Measurements from ENCODE around the gene S100A6. TPM values are rescaled to one million over a fixed set of nuclear protein-coding genes. Genes with fewer than 3 reads are reported as not detected.

S100A6 gene
- total RNA-seq, 1 experiment from 2014 or later = 1,539 TPM

DNA sequence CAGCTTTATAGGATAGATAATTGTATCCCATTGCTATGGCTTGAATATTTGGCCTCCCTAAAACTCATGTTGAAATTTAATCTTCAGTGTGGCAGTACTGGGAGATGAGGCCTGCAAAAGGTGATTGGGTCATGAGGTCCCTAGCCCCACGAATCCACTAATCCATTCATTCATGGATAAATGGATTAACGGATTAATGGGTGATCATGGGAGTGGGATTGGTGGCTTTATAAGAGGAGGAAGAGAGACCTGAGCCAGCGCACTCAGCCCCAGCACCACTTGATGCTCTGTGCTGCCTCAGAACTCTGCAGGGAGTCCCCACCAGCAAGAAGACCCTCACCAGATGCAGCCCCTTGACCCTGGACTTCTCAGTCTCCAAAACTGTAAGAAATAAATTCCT is 32.0 kb downstream of the S100A6 start:
- no peak for DNase-seq (ENCODE audit: low read depth)

- DNase-seq (ENCODE audit: low read depth) = peak; percentile 13
Measured at GRCh38 chr1:153498746-153499145, 37.0 kb downstream of the S100A6 start.

DNA sequence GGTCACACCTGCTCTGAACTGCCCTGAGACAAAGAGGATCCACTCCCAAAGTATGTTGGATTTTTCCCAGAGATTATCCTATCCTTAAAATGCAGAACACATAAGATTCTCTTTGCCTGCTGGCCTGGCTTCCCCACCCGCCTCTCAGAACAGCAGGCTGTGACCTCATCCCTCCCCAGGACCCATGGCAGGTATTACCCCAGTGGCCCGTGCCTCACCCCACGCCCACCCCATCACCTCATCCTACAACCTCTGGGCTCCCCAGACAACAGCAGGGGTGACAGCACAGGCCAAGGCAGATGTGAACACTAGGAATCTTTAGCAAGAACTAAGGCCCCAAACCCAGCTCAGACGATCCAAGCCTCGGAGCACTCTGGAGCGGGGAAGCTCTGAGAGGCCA is 40.3 kb downstream of the S100A6 start:
- no peak for DNase-seq (ENCODE audit: low read depth)

GRCh38 chr1:153494976-153495535 is 40.7 kb downstream of the S100A6 start:
- peak; percentile 47 for DNase-seq (ENCODE audit: low read depth)

DNA sequence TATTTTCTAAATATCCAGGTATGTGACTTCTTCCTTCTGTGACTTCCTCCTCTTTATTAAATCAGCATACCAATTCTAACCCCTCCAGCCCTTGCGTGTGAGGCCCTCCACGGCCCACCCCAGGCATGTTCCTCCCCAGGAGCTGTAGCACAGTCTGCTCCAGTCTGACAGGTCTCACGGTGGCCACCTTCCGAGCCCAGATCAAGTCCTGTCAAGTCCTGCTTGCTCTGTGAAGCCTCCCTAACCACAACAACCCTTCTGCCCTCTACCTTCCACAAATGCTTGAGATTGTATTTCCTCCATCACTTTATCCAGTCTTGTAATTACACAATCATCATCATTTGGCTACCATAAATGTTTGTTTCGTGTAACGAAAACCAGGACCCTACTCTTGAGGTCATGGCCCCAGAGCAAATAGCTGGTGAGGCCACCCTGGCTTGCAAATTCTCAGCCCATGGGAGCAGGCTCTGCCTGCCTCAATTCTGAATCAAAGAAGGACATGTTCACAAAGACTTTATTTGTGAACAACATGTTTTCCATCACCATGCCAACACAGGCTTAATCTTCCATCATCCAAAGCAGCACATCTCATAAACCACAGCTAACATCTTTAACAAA is 42.3 kb downstream of the S100A6 start:
- no peak for DNase-seq (ENCODE audit: low read depth)

DNA sequence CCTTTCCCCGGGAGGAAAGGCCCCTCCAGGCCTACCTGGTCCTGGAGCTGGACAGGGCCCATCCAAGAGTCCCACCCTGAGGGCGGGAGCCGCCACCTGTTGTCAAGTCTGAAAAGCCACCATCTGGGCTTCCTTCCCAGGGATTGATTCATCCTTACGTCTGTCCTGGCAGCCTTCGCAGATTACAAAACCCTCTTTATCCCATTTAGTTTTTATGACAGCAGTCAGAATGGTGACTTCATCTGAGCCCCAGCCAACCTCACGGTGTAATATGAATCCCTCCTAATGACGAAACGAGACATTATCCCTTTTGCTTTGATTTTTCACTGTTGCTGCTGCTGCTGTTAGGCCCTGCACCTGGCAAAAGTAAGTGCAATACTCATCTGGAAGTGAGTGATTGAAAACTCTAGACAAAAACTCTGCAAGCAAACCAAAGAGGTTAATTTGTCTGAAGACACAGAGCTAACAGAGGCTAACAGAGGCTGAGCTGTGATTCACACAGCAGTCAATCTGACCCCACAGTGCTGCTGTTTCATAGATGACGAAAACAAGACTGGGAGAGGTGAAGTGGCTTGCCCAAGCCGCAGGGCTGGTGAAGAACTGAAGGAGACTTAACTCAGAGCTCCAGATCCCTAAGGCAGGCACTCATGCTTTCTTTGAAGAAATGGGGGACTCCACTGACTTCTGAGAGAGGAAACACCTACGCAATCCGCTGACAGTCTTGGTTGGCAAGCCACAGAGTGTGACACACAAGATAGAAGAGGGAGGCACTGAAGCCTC is 45.3 kb downstream of the S100A6 start:
- DNase-seq (ENCODE audit: low read depth) = peak; percentile 91

- peak; percentile 47 for DNase-seq (ENCODE audit: low read depth)
Measured at GRCh38 chr1:153488731-153489130, 47.1 kb downstream of the S100A6 start.

GRCh38 chr1:153487707-153488106 is 48.1 kb downstream of the S100A6 start:
- DNase-seq (ENCODE audit: low read depth) = no peak

DNA sequence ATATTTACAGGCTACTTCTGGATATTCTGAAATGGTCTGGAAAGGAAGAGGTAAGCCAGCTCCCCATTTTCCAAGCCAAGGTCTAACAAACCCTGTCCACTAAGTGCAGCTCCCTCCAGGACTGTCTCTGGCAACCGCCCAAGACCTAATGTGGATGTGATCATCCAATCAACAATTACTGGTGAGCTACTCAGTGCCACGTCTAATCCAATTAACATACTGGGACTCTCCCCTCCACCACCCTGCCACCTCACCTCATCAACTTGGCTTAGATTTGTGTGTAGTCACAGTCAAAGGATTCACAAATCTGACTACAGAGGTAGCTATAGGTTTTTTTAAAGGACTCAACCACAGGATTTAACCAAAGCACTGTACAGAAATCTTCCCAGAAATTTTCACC is 49.9 kb downstream of the S100A6 start:
- peak; percentile 39 for DNase-seq (ENCODE audit: low read depth)

Other genes starting within 250 kb of the S100A6 start
- not detected in 2 replicates for gene PGLYRP3, start 223.0 kb downstream of the S100A6 start, total RNA-seq (2014; rRNA removed; shearing (Covaris generic))
- gene PGLYRP4, start 187.2 kb downstream of the S100A6 start, total RNA-seq (2014; rRNA removed; shearing (Covaris generic)) = not detected in 2 replicates
- gene S100A9, start 178.1 kb downstream of the S100A6 start, total RNA-seq (2014; rRNA removed; shearing (Covaris generic)) = 1.1 and 2.4 TPM in 2 replicates
- not detected in 2 replicates for gene S100A12, start 160.4 kb downstream of the S100A6 start, total RNA-seq (2014; rRNA removed; shearing (Covaris generic))
- 0.68 and 4.7 TPM in 2 replicates for gene S100A8, start 144.9 kb downstream of the S100A6 start, total RNA-seq (2014; rRNA removed; shearing (Covaris generic))
- gene S100A7A, start 119.5 kb downstream of the S100A6 start, total RNA-seq (2014; rRNA removed; shearing (Covaris generic)) = not detected in 2 replicates
- gene S100A7, start 75.3 kb downstream of the S100A6 start, total RNA-seq (2014; rRNA removed; shearing (Covaris generic)) = not detected in 2 replicates
- 1.4 and 2.2 TPM in 2 replicates for gene S100A5, start 4.9 kb upstream of the S100A6 start, total RNA-seq (2014; rRNA removed; shearing (Covaris generic))
- gene S100A4, start 9.8 kb upstream of the S100A6 start, total RNA-seq (2014; rRNA removed; shearing (Covaris generic)) = 836 and 954 TPM in 2 replicates
- 7.7 and 15.3 TPM in 2 replicates for gene S100A3, start 13.3 kb upstream of the S100A6 start, total RNA-seq (2014; rRNA removed; shearing (Covaris generic))
- 9.0 and 11.2 TPM in 2 replicates for gene S100A2, start 29.9 kb upstream of the S100A6 start, total RNA-seq (2014; rRNA removed; shearing (Covaris generic))
- 328 and 342 TPM in 2 replicates for gene S100A16, start 77.1 kb upstream of the S100A6 start, total RNA-seq (2014; rRNA removed; shearing (Covaris generic))
- gene S100A14, start 80.3 kb upstream of the S100A6 start, total RNA-seq (2014; rRNA removed; shearing (Covaris generic)) = 0.39 TPM in 1 of 2 replicates, not detected in the other
- gene S100A13, start 91.5 kb upstream of the S100A6 start, total RNA-seq (2014; rRNA removed; shearing (Covaris generic)) = 571 and 674 TPM in 2 replicates
- gene S100A1, start 92.4 kb upstream of the S100A6 start, total RNA-seq (2014; rRNA removed; shearing (Covaris generic)) = 4.7 and 5.1 TPM in 2 replicates
- 34.7 and 35.0 TPM in 2 replicates for gene CHTOP, start 98.1 kb upstream of the S100A6 start, total RNA-seq (2014; rRNA removed; shearing (Covaris generic))
- gene SNAPIN, start 122.7 kb upstream of the S100A6 start, total RNA-seq (2014; rRNA removed; shearing (Covaris generic)) = 74.9 and 75.2 TPM in 2 replicates
- 295 and 309 TPM in 2 replicates for gene ILF2, start 135.0 kb upstream of the S100A6 start, total RNA-seq (2014; rRNA removed; shearing (Covaris generic))
- gene NPR1, start 142.7 kb upstream of the S100A6 start, total RNA-seq (2014; rRNA removed; shearing (Covaris generic)) = not detected in 2 replicates
- 18.4 and 20.4 TPM in 2 replicates for gene INTS3, start 192.1 kb upstream of the S100A6 start, total RNA-seq (2014; rRNA removed; shearing (Covaris generic))
- gene SLC27A3, start 239.4 kb upstream of the S100A6 start, total RNA-seq (2014; rRNA removed; shearing (Covaris generic)) = 7.4 and 7.5 TPM in 2 replicates